Measurements from ENCODE around the gene DNAJC22. TPM values are rescaled to one million over a fixed set of nuclear protein-coding genes. Genes with fewer than 3 reads are reported as not detected.

Gene DNAJC22
- total RNA-seq, 1 experiment from 2014 or later = 27.7 TPM

- no TSS peak for BruUV-seq (replicated peaks)
- Histone ChIP-seq H4K20me1 (ENCODE audit: insufficient read depth) (no peaks in the 10 kb centered on the region), H2AFZ (ENCODE audit: low read depth, low read length, poor library complexity, severe bottlenecking) (no peak overlapping the region), H3K4me2 (ENCODE audit: low read length) (no peak overlapping the region), H3K36me3 (ENCODE audit: control insufficient read depth in 1 of 2, insufficient read depth in 2 of 2, low read length in 2 of 2) (no peaks in the 10 kb centered on the region), H3K27ac (ENCODE audit: low read depth, low read length) (no peak overlapping the region), H3K4me1 (ENCODE audit: control insufficient read depth in 1 of 2, insufficient read depth in 2 of 2, low read length in 2 of 2) (peaks cover 0 to 4% of the 10 kb centered on the region in 2 experiments; a peak in 2 of 4 replicates), H3K9ac (ENCODE audit: low read length) (no peak overlapping the region), H3K9me3 (ENCODE audit: control insufficient read depth in 1 of 2, insufficient read depth in 1 of 2, low read depth in 1 of 2, low read length in 2 of 2) (no peaks in the 10 kb centered on the region), H3K27me3 (ENCODE audit: insufficient read depth, low read length) (no peaks in the 10 kb centered on the region), H3K9me2 (ENCODE audit: insufficient read depth) (no peaks in the 10 kb centered on the region), H3K79me2 (ENCODE audit: insufficient read depth, low read length) (no peaks in the 10 kb centered on the region), H3K4me3 (replicated peaks in 1 of 2; ENCODE audit: low read depth in 1 of 2, low read length in 2 of 2) (no peak overlapping the region)
- ChIA-PET POLR2A (interaction anchor here (0.8 kb wide), 1 partner anchor 38 kb away, joined by 4 read pairs; no protein-coding TSS in a partner anchor), CTCF (interaction anchor here (1.2 to 1.4 kb wide), 2 partner anchors 15 to 27 kb away, joined by 3 to 6 read pairs; no protein-coding TSS in a partner anchor), RAD21 (ENCODE audit: low non-redundant PET in 1 of 2, low total read pairs in 2 of 2, uncharacterized antibody in 2 of 2, unreplicated experiment in 2 of 2) (no interaction called here)
- no peak for ATAC-seq
- no peak for TF ChIP-seq EZH2 (IDR thresholded peaks at IDR 0.05)
- no peak for TF ChIP-seq ZFX (IDR thresholded peaks at IDR 0.05)
- no peak for TF ChIP-seq EZH2phosphoT487 (IDR thresholded peaks at IDR 0.05; ENCODE audit: borderline replicate concordance)
- DNase-seq (ENCODE audit: low read depth, low spot score) = no peak
- intact Hi-C loops (cut with micrococcal nuclease) = no loop called here
Observed at GRCh38 chr12:49304161-49304560, 42.5 kb upstream of the DNAJC22 start.

DNA sequence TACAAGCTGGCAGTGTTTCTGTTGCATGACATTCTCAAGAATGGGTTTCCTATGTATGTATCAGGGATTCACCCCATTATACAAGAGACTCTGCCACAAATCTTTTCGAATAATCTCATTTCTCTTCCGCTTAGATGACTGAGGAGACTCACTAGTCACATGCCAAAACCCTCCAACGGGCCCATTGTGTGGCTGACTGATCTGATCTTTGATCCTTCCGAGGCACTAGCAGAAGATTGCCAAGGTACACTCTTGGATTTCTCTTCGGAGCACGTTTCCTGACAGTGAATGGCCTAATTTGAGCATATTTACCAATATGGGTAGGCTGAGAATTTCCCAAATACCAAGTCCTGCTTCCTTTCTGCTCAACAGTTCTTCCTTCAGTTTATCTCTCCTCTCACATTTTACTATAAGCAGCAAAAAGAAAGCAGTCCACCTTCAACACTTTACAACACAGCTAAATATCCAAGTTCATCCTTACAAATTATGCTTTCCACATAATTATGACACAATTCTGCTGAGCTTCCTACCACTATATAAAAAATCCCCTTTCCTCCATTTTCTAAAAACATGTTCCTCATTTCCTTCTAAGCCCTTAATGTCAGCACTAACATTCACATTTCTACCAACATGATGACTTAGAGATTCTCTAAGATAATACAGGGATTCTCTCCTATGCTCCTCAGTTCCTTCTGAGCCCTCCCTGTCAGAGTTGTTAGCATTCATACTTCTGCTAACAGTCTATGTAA lies 40.8 kb upstream of the DNAJC22 start:
- H3K4me3 ChIP-seq (replicated peaks in 1 of 2; ENCODE audit: low read depth in 1 of 2, low read length in 2 of 2) = no peak overlapping the region
- H4K20me1 ChIP-seq (ENCODE audit: insufficient read depth) = no peaks in the 10 kb centered on the region
- no peaks in the 10 kb centered on the region for H3K9me2 ChIP-seq (ENCODE audit: insufficient read depth)
- no peaks in the 10 kb centered on the region for H3K36me3 ChIP-seq (ENCODE audit: control insufficient read depth in 1 of 2, insufficient read depth in 2 of 2, low read length in 2 of 2)
- TF ChIP-seq CBX3 (IDR thresholded peaks at IDR 0.05; ENCODE audit: low read depth) (no peak), EZH2phosphoT487 (IDR thresholded peaks at IDR 0.05; ENCODE audit: borderline replicate concordance) (no peak), EZH2 (IDR thresholded peaks at IDR 0.05) (no peak), SP1 (IDR thresholded peaks at IDR 0.05; ENCODE audit: low read depth) (no peak), JUND (IDR thresholded peaks at IDR 0.05) (no peak), EGR1 (IDR thresholded peaks at IDR 0.05; ENCODE audit: low read depth) (no peak)
- TF ChIP-seq, protein P1, sequence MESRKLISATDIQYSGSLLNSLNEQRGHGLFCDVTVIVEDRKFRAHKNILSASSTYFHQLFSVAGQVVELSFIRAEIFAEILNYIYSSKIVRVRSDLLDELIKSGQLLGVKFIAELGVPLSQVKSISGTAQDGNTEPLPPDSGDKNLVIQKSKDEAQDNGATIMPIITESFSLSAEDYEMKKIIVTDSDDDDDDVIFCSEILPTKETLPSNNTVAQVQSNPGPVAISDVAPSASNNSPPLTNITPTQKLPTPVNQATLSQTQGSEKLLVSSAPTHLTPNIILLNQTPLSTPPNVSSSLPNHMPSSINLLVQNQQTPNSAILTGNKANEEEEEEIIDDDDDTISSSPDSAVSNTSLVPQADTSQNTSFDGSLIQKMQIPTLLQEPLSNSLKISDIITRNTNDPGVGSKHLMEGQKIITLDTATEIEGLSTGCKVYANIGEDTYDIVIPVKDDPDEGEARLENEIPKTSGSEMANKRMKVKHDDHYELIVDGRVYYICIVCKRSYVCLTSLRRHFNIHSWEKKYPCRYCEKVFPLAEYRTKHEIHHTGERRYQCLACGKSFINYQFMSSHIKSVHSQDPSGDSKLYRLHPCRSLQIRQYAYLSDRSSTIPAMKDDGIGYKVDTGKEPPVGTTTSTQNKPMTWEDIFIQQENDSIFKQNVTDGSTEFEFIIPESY (IDR thresholded peaks at IDR 0.05; ENCODE audit: extremely low read depth, insufficient replicate concordance, low read length) = no peak
- POLR2A ChIA-PET = no interaction called here
- H3K9ac ChIP-seq (ENCODE audit: low read length) = no peak overlapping the region
- BruUV-seq (replicated peaks) = no TSS peak
- CTCF ChIA-PET = interaction anchor here (0.6 to 0.8 kb wide), 2 partner anchors 9 to 42 kb away, joined by 3 read pairs; no protein-coding TSS in a partner anchor
- H3K79me2 ChIP-seq (ENCODE audit: insufficient read depth, low read length) = no peaks in the 10 kb centered on the region
- DNase-seq (ENCODE audit: low read depth, low spot score) (no peak), ATAC-seq (no peak)
- H3K27ac ChIP-seq (ENCODE audit: low read depth, low read length) = no peak overlapping the region
- peaks cover 0 to 4% of the 10 kb centered on the region in 2 experiments; a peak in 2 of 4 replicates for H3K4me1 ChIP-seq (ENCODE audit: control insufficient read depth in 1 of 2, insufficient read depth in 2 of 2, low read length in 2 of 2)
- H3K9me3 ChIP-seq (ENCODE audit: control insufficient read depth in 1 of 2, insufficient read depth in 1 of 2, low read depth in 1 of 2, low read length in 2 of 2) = no peaks in the 10 kb centered on the region
- RAD21 ChIA-PET (ENCODE audit: low non-redundant PET in 1 of 2, low total read pairs in 2 of 2, uncharacterized antibody in 2 of 2, unreplicated experiment in 2 of 2) = no interaction called here
- H3K27me3 ChIP-seq (ENCODE audit: insufficient read depth, low read length) = no peaks in the 10 kb centered on the region
- no peak overlapping the region for H3K4me2 ChIP-seq (ENCODE audit: low read length)
- no peak overlapping the region for H2AFZ ChIP-seq (ENCODE audit: low read depth, low read length, poor library complexity, severe bottlenecking)
- intact Hi-C loops (cut with micrococcal nuclease) = no loop called here
